ENCODE results near the gene REV3L. TPM values are rescaled to one million over a fixed set of nuclear protein-coding genes. Genes with fewer than 3 reads are reported as not detected.

The REV3L gene
- total RNA-seq, 1 donor from 2014 or later = 40.5 TPM

GRCh38 chr6:111266276-111266675, 216.7 kb downstream of the REV3L start:
- H3K27me3 Mint-ChIP-seq = no peaks in the 10 kb centered on the region
- peaks cover 1% of the 10 kb centered on the region for H3K4me1 Mint-ChIP-seq (ENCODE audit: low read depth)
- H3K9me3 Mint-ChIP-seq (ENCODE audit: low read depth) = no peaks in the 10 kb centered on the region
- DNase-seq (ENCODE audit: low spot score, unreplicated experiment) = no peak
- TF ChIP-seq, protein P1, sequence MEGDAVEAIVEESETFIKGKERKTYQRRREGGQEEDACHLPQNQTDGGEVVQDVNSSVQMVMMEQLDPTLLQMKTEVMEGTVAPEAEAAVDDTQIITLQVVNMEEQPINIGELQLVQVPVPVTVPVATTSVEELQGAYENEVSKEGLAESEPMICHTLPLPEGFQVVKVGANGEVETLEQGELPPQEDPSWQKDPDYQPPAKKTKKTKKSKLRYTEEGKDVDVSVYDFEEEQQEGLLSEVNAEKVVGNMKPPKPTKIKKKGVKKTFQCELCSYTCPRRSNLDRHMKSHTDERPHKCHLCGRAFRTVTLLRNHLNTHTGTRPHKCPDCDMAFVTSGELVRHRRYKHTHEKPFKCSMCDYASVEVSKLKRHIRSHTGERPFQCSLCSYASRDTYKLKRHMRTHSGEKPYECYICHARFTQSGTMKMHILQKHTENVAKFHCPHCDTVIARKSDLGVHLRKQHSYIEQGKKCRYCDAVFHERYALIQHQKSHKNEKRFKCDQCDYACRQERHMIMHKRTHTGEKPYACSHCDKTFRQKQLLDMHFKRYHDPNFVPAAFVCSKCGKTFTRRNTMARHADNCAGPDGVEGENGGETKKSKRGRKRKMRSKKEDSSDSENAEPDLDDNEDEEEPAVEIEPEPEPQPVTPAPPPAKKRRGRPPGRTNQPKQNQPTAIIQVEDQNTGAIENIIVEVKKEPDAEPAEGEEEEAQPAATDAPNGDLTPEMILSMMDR (IDR thresholded peaks at IDR 0.05; ENCODE audit: unreplicated experiment) = no peak
- peaks cover 26% of the 10 kb centered on the region for H3K36me3 Mint-ChIP-seq (ENCODE audit: insufficient read depth)
- H3K4me3 Mint-ChIP-seq (ENCODE audit: low read depth) = no peak overlapping the region
- H3K27ac Mint-ChIP-seq = no peak overlapping the region

DNA sequence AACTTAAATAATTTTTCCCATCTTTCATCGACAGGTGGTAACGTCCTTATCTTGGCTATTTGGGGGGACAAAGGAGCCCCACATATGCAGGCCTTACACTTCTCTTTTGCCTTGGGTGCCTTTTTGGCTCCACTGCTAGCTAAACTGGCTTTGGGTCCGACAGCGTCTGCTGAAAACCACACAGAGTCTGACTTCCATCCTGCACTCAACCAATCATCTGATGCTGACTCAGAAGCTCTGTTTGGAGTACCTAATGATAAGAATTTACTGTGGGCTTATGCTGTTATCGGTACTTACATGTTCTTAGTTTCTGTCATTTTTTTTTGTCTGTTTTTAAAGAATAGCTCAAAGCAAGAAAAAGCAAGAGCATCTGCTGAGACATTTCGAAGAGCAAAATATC, 217.2 kb downstream of the REV3L start:
- TF ChIP-seq, protein P1 (IDR thresholded peaks at IDR 0.05; ENCODE audit: unreplicated experiment) = no peak
- Mint-ChIP-seq H3K27me3 (no peaks in the 10 kb centered on the region), H3K27ac (no peak overlapping the region), H3K4me3 (ENCODE audit: low read depth) (no peak overlapping the region), H3K4me1 (ENCODE audit: low read depth) (peaks cover 4% of the 10 kb centered on the region), H3K36me3 (ENCODE audit: insufficient read depth) (peaks cover 26% of the 10 kb centered on the region), H3K9me3 (ENCODE audit: low read depth) (no peaks in the 10 kb centered on the region)
- DNase-seq (ENCODE audit: low spot score, unreplicated experiment) = no peak

DNA sequence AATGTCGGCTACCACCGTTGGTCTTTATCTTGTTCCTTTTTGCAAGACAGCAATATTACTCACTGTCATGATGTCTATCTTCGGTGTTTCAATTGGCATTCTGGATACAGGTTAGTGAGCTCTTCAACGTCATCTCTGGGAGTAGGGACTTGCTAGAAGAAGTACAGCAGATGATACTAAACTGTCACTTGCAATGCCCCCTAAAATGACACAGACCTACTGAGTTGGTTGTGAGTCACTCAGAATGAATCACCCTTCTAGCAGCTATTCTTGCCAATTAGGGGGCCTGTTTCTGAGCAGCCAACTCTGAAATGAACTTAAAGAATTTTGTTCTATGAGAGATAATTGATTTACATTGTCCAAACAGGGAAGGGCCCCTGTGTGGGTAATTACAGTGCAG, 219.2 kb downstream of the REV3L start:
- no peaks in the 10 kb centered on the region for H3K9me3 Mint-ChIP-seq (ENCODE audit: low read depth)
- H3K27ac Mint-ChIP-seq = no peak overlapping the region
- DNase-seq (ENCODE audit: low spot score, unreplicated experiment) = no peak
- peaks cover 13% of the 10 kb centered on the region for H3K4me1 Mint-ChIP-seq (ENCODE audit: low read depth)
- peaks cover 17% of the 10 kb centered on the region for H3K36me3 Mint-ChIP-seq (ENCODE audit: insufficient read depth)
- TF ChIP-seq, protein P1 (IDR thresholded peaks at IDR 0.05; ENCODE audit: unreplicated experiment) = no peak
- no peak overlapping the region for H3K4me3 Mint-ChIP-seq (ENCODE audit: low read depth)
- H3K27me3 Mint-ChIP-seq = no peaks in the 10 kb centered on the region

GRCh38 chr6:111260570-111261298, 222.3 kb downstream of the REV3L start:
- Mint-ChIP-seq H3K4me1 (ENCODE audit: low read depth) (peaks cover 30% of the 10 kb centered on the region), H3K4me3 (ENCODE audit: low read depth) (peak overlapping the region; percentile 75), H3K27me3 (no peaks in the 10 kb centered on the region), H3K36me3 (ENCODE audit: insufficient read depth) (peaks cover 2% of the 10 kb centered on the region), H3K27ac (peak overlapping the region; percentile 2), H3K9me3 (ENCODE audit: low read depth) (no peaks in the 10 kb centered on the region)
- DNase-seq (ENCODE audit: low spot score, unreplicated experiment) = no peak
- TF ChIP-seq, protein P1 (IDR thresholded peaks at IDR 0.05; ENCODE audit: unreplicated experiment) = no peak

DNA sequence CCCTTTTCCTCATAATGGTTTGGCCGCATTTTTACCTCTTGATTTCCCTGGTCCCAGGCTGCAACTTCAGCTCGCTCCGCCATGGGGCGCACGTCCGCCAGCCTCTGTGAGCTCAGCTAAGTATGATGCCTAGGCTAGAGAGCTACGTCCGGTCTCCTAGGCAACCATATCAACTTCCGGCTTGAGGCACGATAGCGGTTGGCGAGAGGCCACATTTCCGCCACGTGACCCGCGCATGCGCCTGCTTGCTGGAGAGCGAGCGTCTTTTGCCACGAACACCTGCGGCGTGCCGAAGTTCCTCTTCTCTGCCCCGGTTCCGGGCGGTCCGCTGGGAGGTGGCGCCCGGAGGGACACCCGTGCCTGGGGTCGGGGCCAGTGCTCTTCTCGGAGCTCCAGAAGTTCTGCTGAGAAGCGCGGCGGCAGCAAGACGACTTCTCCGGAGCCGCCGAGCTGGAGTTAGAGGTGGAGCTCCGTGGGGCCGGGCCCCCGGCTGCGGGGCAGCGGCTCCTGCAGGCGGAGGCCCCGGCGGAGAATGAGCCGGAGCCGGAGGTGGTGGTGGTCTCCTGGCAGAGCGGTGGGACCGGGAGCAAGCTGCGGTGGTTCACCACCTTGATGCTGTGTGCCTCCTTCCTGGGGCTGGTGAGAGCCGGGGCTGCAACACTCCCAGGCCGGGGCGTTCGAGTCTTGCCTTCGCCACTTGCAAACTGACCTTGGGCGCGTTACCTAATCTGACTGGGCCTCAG, 223.8 kb downstream of the REV3L start:
- peaks cover 43% of the 10 kb centered on the region for H3K4me1 Mint-ChIP-seq (ENCODE audit: low read depth)

More for the DNA sequence above, 223.8 kb downstream of the REV3L start:
- peak overlapping the region; percentile 92 for H3K27ac Mint-ChIP-seq
- TF ChIP-seq, protein P1 (IDR thresholded peaks at IDR 0.05; ENCODE audit: unreplicated experiment) = peak; percentile 83
- peaks cover 2% of the 10 kb centered on the region for H3K36me3 Mint-ChIP-seq (ENCODE audit: insufficient read depth)
- no peaks in the 10 kb centered on the region for H3K9me3 Mint-ChIP-seq (ENCODE audit: low read depth)
- no peaks in the 10 kb centered on the region for H3K27me3 Mint-ChIP-seq
- peak; percentile 95 for DNase-seq (ENCODE audit: low spot score, unreplicated experiment)
- peak overlapping the region; percentile 75 for H3K4me3 Mint-ChIP-seq (ENCODE audit: low read depth)

All from progenitor cell of endocrine pancreas (in vitro differentiated cells).